Spleen (tissue), 11 donors: ENCODE measurements around the gene SPOCK3. TPM values are rescaled to one million over a fixed set of nuclear protein-coding genes. Genes with fewer than 3 reads are reported as not detected.

Experiments
- DNase-seq: peaks from one replicate; pipeline ENCODE4 v3.0.0-alpha.2; 2020
- H3K27ac ChIP-seq, 8 donors: fragments of 200-600 bp; sonication (generic) in 7 of 8; 1 replicate in 4 of 8; 2 replicates in 4 of 8; pipeline versions ENCODE4 v1.5.0 to v1.8.0; 2016 to 2021; ENCODE audit warnings: inconsistent platforms in 4 of 8, mild to moderate bottlenecking in 4 of 8, moderate library complexity in 1 of 8
- H3K27me3 ChIP-seq, 7 donors: fragments of 200-600 bp; sonication (generic) in 6 of 7; replicated peaks in 1 of 7; 1 replicate in 4 of 7; 2 replicates in 3 of 7; pipeline versions ENCODE4 v1.5.0 to v1.8.0; 2016 to 2021; ENCODE audit warnings: inconsistent platforms in 3 of 7, mild to moderate bottlenecking in 1 of 7
- H3K36me3 ChIP-seq, 6 donors: fragments of 200-600 bp; sonication (generic) in 5 of 6; 1 replicate in 4 of 6; 2 replicates in 2 of 6; pipeline versions ENCODE4 v1.5.0 to v1.8.0; 2016 to 2021; ENCODE audit warnings: inconsistent platforms in 2 of 6
- H3K4me1 ChIP-seq, 6 donors: fragments of 200-600 bp; sonication (generic) in 5 of 6; 1 replicate in 3 of 6; 2 replicates in 3 of 6; pipeline versions ENCODE4 v1.5.0 to v1.8.0; 2016 to 2021; ENCODE audit warnings: inconsistent platforms in 3 of 6
- H3K4me3 ChIP-seq, 8 donors: fragments of 200-600 bp; sonication (generic) in 7 of 8; 1 replicate in 4 of 8; 2 replicates in 4 of 8; pipeline versions ENCODE4 v1.5.0 to v1.8.0; 2016 to 2021; ENCODE audit warnings: inconsistent platforms in 4 of 8, mild to moderate bottlenecking in 4 of 8, moderate library complexity in 2 of 8
- H3K9me3 ChIP-seq, 8 donors: fragments of 200-600 bp; sonication (generic) in 7 of 8; 1 replicate in 4 of 8; 2 replicates in 4 of 8; pipeline versions ENCODE4 v1.5.0 to v1.8.0; 2016 to 2021; ENCODE audit warnings: inconsistent platforms in 4 of 8
- CTCF ChIP-seq, 11 experiments: fragments of 200-600 bp in 7 of 11; fragments of 450-650 bp in 4 of 11; sonication (generic) in 4 of 11; IDR thresholded peaks in 8 of 11; conservative IDR thresholded peaks in 3 of 11; 1 replicate in 7 of 11; 2 replicates in 4 of 11; pipeline versions ENCODE4 v1.4.0 to v1.8.0; 2016 to 2021; ENCODE audit warnings: antibody characterized with exemption in 11 of 11, inconsistent platforms in 4 of 11, mild to moderate bottlenecking in 1 of 11
- POLR2A ChIP-seq, 3 donors: fragments of 450-650 bp; IDR thresholded peaks; one replicate each; pipeline ENCODE4 v1.5.1; 2017; ENCODE audit warnings: antibody characterized with exemption in 3 of 3, mild to moderate bottlenecking in 1 of 3
- POLR2AphosphoS5 ChIP-seq, 3 donors: sonication (generic); formaldehyde crosslinking; IDR thresholded peaks; one replicate each; pipeline ENCODE4 v1.5.1; 2017; ENCODE audit warnings: antibody characterized with exemption in 3 of 3
- WGBS, 5 donors: extraction: QIAGEN DNeasy Blood & Tissue Kit in 3 of 5; methylation state at CpG; one replicate each; pipeline versions ENCODE4 v1.1.5 to v1.1.7; 2013 to 2018; 5-methylcytosine and 5-hydroxymethylcytosine counted together
- intact Hi-C: fragments of 100-400 bp; cut with DNase I; formaldehyde crosslinking; loops from one replicate; pipeline ENCODE4 v1.15.0; 2023; ENCODE audit warnings: low total_unique reads
- polyA plus RNA-seq, 3 donors: library from polyadenylated mRNA; stranded (reverse); fragments of 200-250 nt; gene quantifications; one replicate each; pipeline ENCODE4 v1.2.1, GENCODE V29; 2013
- total RNA-seq, 7 donors: library from RNA; depleted of rRNA in 3 of 7; stranded (reverse); fragments of >200 nt in 3 of 7; fragmentation: NEBNext Ultra II Directional in 4 of 7; extraction: Animal tissue kit (Norgen Biotek cat#: 25700) in 4 of 7; gene quantifications; one replicate each; pipeline versions ENCODE4 v1.1.0 to v1.2.1, GENCODE V29; 2016 to 2021
- donor health status: healthy with polysubstance abuse.
- donor health status: DM: no; HTN: no; CAD: no; lungs with moderate emphysema.
- donor health status: DM: no; HTN: no; CAD: no.
- donor health status: Bipolar disorder and iron deficiency.
- donor health status: healthy.
- donor health status: DM: no; HTN: no; CAD: no.
- donor health status: DM: yes; HTN: yes; CAD: no.

Gene SPOCK3
- total and polyA plus RNA-seq, 10 donors: 0.06 to 1.2 (median 0.51) TPM; not detected in 5

GRCh38 chr4:167034983-167035382, 199.3 kb downstream of the SPOCK3 start:
- TF ChIP-seq POLR2AphosphoS5 (IDR thresholded peaks at IDR 0.05) (no peak), CTCF (IDR thresholded peaks at IDR 0.05 in 8 of 11, conservative IDR thresholded peaks at IDR 0.05 in 3 of 11) (no peak), POLR2A (IDR thresholded peaks at IDR 0.05) (no peak)
- H3K4me3 ChIP-seq: no peak overlapping the region
- intact Hi-C loops: no loop called here
- WGBS, 5 donors: 57 to 86% (median 72%) methylated on average over 2 of the region's 2 CpGs
- DNase-seq: no peak
- H3K36me3 ChIP-seq: no peaks in the 10 kb centered on the region
- no peaks in the 10 kb centered on the region for H3K9me3 ChIP-seq
- no peak overlapping the region for H3K27ac ChIP-seq
- no peaks in the 10 kb centered on the region for H3K27me3 ChIP-seq
- no peaks in the 10 kb centered on the region for H3K4me1 ChIP-seq

GRCh38 chr4:167032871-167033270, 201.4 kb downstream of the SPOCK3 start:
- H3K27ac ChIP-seq: no peak overlapping the region
- H3K36me3 ChIP-seq: no peaks in the 10 kb centered on the region
- no peaks in the 10 kb centered on the region for H3K4me1 ChIP-seq
- DNase-seq: no peak
- H3K4me3 ChIP-seq: no peak overlapping the region
- no peaks in the 10 kb centered on the region for H3K9me3 ChIP-seq
- WGBS, 5 donors: 82 to 88% (median 84%) methylated on average over 3 of the region's 3 CpGs
- TF ChIP-seq POLR2AphosphoS5 (IDR thresholded peaks at IDR 0.05) (no peak), CTCF (IDR thresholded peaks at IDR 0.05 in 8 of 11, conservative IDR thresholded peaks at IDR 0.05 in 3 of 11) (no peak), POLR2A (IDR thresholded peaks at IDR 0.05) (no peak)
- intact Hi-C loops: no loop called here
- H3K27me3 ChIP-seq: no peaks in the 10 kb centered on the region

- 61 to 79% (median 65%) methylated on average over 3 of the region's 3 CpGs for WGBS, 5 donors
- intact Hi-C loops: no loop called here
- TF ChIP-seq POLR2AphosphoS5 (IDR thresholded peaks at IDR 0.05): no peak
- TF ChIP-seq CTCF (IDR thresholded peaks at IDR 0.05 in 8 of 11, conservative IDR thresholded peaks at IDR 0.05 in 3 of 11): no peak
- TF ChIP-seq POLR2A (IDR thresholded peaks at IDR 0.05): no peak
Measured at GRCh38 chr4:167031534-167032156, 202.6 kb downstream of the SPOCK3 start.

GRCh38 chr4:167028976-167029375, 205.3 kb downstream of the SPOCK3 start:
- H3K27ac ChIP-seq: no peak overlapping the region
- no peak overlapping the region for H3K4me3 ChIP-seq
- no peaks in the 10 kb centered on the region for H3K4me1 ChIP-seq
- no peaks in the 10 kb centered on the region for H3K36me3 ChIP-seq
- DNase-seq: no peak
- TF ChIP-seq POLR2AphosphoS5 (IDR thresholded peaks at IDR 0.05): no peak
- no peak for TF ChIP-seq POLR2A (IDR thresholded peaks at IDR 0.05)
- no peak for TF ChIP-seq CTCF (IDR thresholded peaks at IDR 0.05 in 8 of 11, conservative IDR thresholded peaks at IDR 0.05 in 3 of 11)
- no peaks in the 10 kb centered on the region for H3K27me3 ChIP-seq
- intact Hi-C loops: loop anchor here (10.0 kb wide), 1 partner anchor 1046 kb away; no protein-coding TSS in a partner anchor
- WGBS, 5 donors: 74 to 92% (median 84%) methylated on average over 3 of the region's 3 CpGs
- H3K9me3 ChIP-seq: no peaks in the 10 kb centered on the region

More at GRCh38 chr4:167031534-167032156, 202.6 kb downstream of the SPOCK3 start:
- H3K27me3 ChIP-seq: no peaks in the 10 kb centered on the region
- no peak for DNase-seq
- no peak overlapping the region for H3K4me3 ChIP-seq
- no peak overlapping the region for H3K27ac ChIP-seq
- no peaks in the 10 kb centered on the region for H3K4me1 ChIP-seq
- no peaks in the 10 kb centered on the region for H3K9me3 ChIP-seq
- H3K36me3 ChIP-seq: no peaks in the 10 kb centered on the region
